VCaP (cell line): ENCODE data around the gene CBS.

Source experiments
- H3K27ac ChIP-seq: fragments of 450-650 bp; 2 replicates; pipeline ENCODE4 v1.5.1; 2017
- CTCF ChIP-seq: fragments of 450-650 bp; conservative IDR thresholded peaks from 2 replicates; pipeline ENCODE4 v1.5.1; 2017; ENCODE audit warnings: mild to moderate bottlenecking, moderate library complexity

Gene CBS

GRCh38 chr21:43021756-43022600, 53.7 kb downstream of the CBS start:
- no peak for TF ChIP-seq CTCF
- no peak overlapping the region for H3K27ac ChIP-seq

GRCh38 chr21:43021191-43021590, 54.4 kb downstream of the CBS start:
- H3K27ac ChIP-seq = no peak overlapping the region
- TF ChIP-seq CTCF = no peak

GRCh38 chr21:43020771-43021170, 54.9 kb downstream of the CBS start:
- H3K27ac ChIP-seq = no peak overlapping the region
- TF ChIP-seq CTCF = no peak

- H3K27ac ChIP-seq = no peak overlapping the region
- no peak for TF ChIP-seq CTCF
Observed at GRCh38 chr21:43020177-43020576, 55.5 kb downstream of the CBS start.

GRCh38 chr21:43018519-43018918, 57.1 kb downstream of the CBS start:
- no peak overlapping the region for H3K27ac ChIP-seq

GRCh38 chr21:43016728-43017127, 58.9 kb downstream of the CBS start:
- H3K27ac ChIP-seq = no peak overlapping the region
- no peak for TF ChIP-seq CTCF

More at GRCh38 chr21:43018519-43018918, 57.1 kb downstream of the CBS start:
- no peak for TF ChIP-seq CTCF

- TF ChIP-seq CTCF = no peak
- H3K27ac ChIP-seq = no peak overlapping the region
Observed at GRCh38 chr21:43015906-43016540, 59.6 kb downstream of the CBS start.
